ENCODE measurements around the gene PRKAR2B.

- TF ChIP-seq POLR2AphosphoS5 (IDR thresholded peaks at IDR 0.05; ENCODE audit: low read depth, low read length): no peak
- TF ChIP-seq POLR2A (IDR thresholded peaks at IDR 0.05; ENCODE audit: low read depth, low read length): no peak
These were observed 14.7 kb upstream of the PRKAR2B start for GRCh38 chr7:107029764-107030286.

Data from GM12891 (cell line).